Measurements from ENCODE around the gene TMCO2.

GRCh38 chr1:40266786-40267535, 19.2 kb downstream of the TMCO2 start:
- TF ChIP-seq, protein P1, sequence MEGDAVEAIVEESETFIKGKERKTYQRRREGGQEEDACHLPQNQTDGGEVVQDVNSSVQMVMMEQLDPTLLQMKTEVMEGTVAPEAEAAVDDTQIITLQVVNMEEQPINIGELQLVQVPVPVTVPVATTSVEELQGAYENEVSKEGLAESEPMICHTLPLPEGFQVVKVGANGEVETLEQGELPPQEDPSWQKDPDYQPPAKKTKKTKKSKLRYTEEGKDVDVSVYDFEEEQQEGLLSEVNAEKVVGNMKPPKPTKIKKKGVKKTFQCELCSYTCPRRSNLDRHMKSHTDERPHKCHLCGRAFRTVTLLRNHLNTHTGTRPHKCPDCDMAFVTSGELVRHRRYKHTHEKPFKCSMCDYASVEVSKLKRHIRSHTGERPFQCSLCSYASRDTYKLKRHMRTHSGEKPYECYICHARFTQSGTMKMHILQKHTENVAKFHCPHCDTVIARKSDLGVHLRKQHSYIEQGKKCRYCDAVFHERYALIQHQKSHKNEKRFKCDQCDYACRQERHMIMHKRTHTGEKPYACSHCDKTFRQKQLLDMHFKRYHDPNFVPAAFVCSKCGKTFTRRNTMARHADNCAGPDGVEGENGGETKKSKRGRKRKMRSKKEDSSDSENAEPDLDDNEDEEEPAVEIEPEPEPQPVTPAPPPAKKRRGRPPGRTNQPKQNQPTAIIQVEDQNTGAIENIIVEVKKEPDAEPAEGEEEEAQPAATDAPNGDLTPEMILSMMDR (conservative IDR thresholded peaks at IDR 0.05; ENCODE audit: low read depth, low read length): no peak
- TF ChIP-seq EZH2phosphoT487 (IDR thresholded peaks at IDR 0.05; ENCODE audit: borderline replicate concordance, low read length) (no peak), EZH2 (IDR thresholded peaks at IDR 0.05; ENCODE audit: low read length, unreplicated experiment) (no peak)

Data from PC-3 (cell line).